ENCODE data around the gene YJEFN3. TPM values are rescaled to one million over a fixed set of nuclear protein-coding genes. Genes with fewer than 3 reads are reported as not detected.

Gene YJEFN3
- total RNA-seq, result 9.5 and 11.1 TPM in 2 replicates

- intact Hi-C loops (cut with micrococcal nuclease), result no loop called here
These were observed at the start of gene YJEFN3 for GRCh38 chr19:19528721-19529490. TSS of gene YJEFN3 (plus strand) at chr19:19528911. CDS start at chr19:19528933, 22 bp downstream.

GRCh38 chr19:19480688-19481087 is 48.0 kb upstream of the YJEFN3 start:
- intact Hi-C loops (cut with micrococcal nuclease), result no loop called here

GRCh38 chr19:19482809-19483596 is 45.7 kb upstream of the YJEFN3 start:
- intact Hi-C loops (cut with micrococcal nuclease), result no loop called here

- intact Hi-C loops (cut with micrococcal nuclease), result no loop called here
These were observed 43.3 kb upstream of the YJEFN3 start for GRCh38 chr19:19485161-19485997.

- intact Hi-C loops (cut with micrococcal nuclease), result no loop called here
These were observed 42.8 kb upstream of the YJEFN3 start for GRCh38 chr19:19485998-19486290.

- intact Hi-C loops (cut with micrococcal nuclease), result no loop called here
These were observed 42.2 kb upstream of the YJEFN3 start for GRCh38 chr19:19486343-19487076.

- intact Hi-C loops (cut with micrococcal nuclease), result no loop called here
These were observed 41.4 kb upstream of the YJEFN3 start for GRCh38 chr19:19487077-19487949.

- intact Hi-C loops (cut with micrococcal nuclease), result no loop called here
These were observed 40.5 kb upstream of the YJEFN3 start for GRCh38 chr19:19487950-19488874.

- intact Hi-C loops (cut with micrococcal nuclease), result loop anchor here (1.0 kb wide), 6 partner anchors 27 to 297 kb away; partner anchors contain the start of genes BORCS8, GATAD2A, MAU2 and NDUFA13
These were observed 39.6 kb upstream of the YJEFN3 start for GRCh38 chr19:19488875-19489690.

- intact Hi-C loops (cut with micrococcal nuclease), result loop anchor here (1.0 kb wide), 8 partner anchors 26 to 344 kb away; partner anchors contain the start of genes BORCS8, GATAD2A, MAU2 and NDUFA13
These were observed 38.9 kb upstream of the YJEFN3 start for GRCh38 chr19:19489804-19490204.

- intact Hi-C loops (cut with micrococcal nuclease), result loop anchor here (1.0 kb wide), 2 partner anchors 124 to 344 kb away; no protein-coding TSS in a partner anchor
These were observed 38.3 kb upstream of the YJEFN3 start for GRCh38 chr19:19490214-19490968.

GRCh38 chr19:19491321-19492025 is 37.2 kb upstream of the YJEFN3 start:
- intact Hi-C loops (cut with micrococcal nuclease), result no loop called here

GRCh38 chr19:19492026-19492610 is 36.6 kb upstream of the YJEFN3 start:
- intact Hi-C loops (cut with micrococcal nuclease), result no loop called here

- intact Hi-C loops (cut with micrococcal nuclease), result no loop called here
These were observed 34.7 kb upstream of the YJEFN3 start for GRCh38 chr19:19493841-19494546.
